GM18526 (cell line): Measurements from ENCODE around the gene HAND1.

Experiments used
- POLR2A ChIP-seq: IDR thresholded peaks from 3 replicates; pipeline ENCODE4 v1.6.1; 2011; ENCODE audit not compliant: insufficient read length; ENCODE audit errors: extremely low read depth

The HAND1 gene

GRCh38 chr5:154511984-154512383 is 34.0 kb upstream of the HAND1 start:
- TF ChIP-seq POLR2A: no peak

GRCh38 chr5:154509784-154510555 is 31.9 kb upstream of the HAND1 start:
- no peak for TF ChIP-seq POLR2A

DNA sequence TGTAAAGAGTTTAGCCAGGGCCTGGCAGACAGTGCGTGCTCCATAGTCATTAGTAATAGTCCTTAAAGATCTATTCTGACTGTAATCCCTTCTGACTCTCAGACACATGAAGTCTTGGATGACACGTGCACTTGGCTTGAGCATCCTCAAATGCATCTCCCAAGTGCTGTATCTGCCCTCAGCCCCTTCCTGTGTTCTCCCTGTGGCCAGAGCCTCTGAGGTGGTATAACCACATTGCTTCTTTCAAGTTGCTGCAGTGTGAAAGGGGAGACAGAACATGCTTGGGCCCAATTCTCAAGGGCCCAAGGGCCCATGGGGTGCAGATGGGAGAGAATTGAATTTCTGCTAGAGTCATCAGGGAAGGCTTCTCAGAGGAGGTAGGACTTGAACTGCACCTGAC is 30.1 kb upstream of the HAND1 start:
- no peak for TF ChIP-seq POLR2A

DNA sequence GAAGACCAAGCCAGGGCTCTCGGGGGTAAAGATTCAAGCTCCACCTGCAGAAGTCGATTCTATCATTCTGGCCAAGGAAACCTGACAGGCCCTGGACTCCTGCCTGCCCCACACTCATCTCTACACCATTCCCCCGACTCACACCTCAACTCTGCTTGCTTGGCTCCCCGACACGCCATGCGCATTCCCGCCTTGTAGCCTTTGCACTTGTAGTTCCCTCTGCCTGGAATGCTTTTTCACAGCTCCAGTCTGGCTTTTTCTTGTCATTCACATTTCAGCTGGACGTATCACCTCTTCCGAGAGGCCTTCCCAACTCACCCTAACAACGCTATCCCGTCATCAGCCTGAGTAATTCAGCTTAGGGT is 28.7 kb upstream of the HAND1 start:
- no peak for TF ChIP-seq POLR2A

GRCh38 chr5:154506049-154506715 is 28.2 kb upstream of the HAND1 start:
- no peak for TF ChIP-seq POLR2A

DNA sequence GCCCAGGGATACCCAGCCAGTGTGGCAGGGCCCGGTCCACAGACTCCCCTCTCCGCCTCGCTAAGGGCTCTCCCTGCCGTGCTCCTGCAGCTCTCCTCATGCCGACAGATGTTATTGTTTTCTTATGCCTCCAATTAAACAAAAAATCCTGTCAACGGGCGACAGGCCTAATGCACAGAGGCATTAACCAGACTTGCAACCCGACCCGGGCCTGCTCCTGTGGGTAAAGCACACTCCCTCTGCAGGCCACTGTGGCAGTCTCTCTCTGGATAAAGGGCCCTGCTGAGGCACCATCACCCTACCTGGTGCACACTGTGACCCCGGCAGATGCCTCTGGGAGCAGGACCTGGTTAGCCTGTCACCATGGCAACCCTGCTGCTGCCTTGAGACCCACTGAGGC is 27.5 kb upstream of the HAND1 start:
- TF ChIP-seq POLR2A: no peak

DNA sequence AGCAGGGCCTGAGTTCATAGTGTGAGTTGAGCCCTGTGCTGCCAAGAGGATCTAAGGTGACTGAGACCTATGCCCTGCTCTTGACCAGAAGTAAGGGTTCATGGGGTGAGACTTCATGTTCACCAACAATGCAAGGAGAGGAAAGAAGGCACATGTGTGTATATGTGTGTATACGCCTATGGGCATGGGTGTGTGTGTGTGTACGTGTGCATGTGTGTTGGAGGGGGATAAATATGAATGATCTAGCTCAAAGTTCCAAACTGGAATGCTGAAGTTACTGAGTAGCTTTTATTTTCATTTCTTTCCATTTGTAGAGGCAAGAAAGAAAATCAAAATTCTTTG is 25.6 kb upstream of the HAND1 start:
- TF ChIP-seq POLR2A: no peak

DNA sequence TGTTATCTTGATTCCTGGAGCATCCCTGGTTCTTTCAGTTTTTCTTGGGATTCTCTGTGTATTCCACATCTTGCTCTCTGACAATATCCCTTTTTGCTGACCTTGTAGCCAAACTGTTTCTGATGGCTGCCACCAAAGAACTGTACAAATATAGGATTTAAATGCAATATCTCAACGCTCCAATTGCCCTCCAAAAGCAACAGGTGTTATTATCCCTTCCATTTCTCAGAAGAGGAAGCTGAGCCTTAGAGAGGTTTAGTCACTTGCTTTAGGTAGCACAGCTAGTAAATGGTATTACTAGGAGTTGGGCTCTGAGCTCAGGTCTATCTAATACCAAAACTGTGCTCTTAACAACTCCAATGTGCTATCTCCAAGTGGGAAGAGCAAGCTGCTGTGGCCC is 24.2 kb upstream of the HAND1 start:
- TF ChIP-seq POLR2A: no peak

DNA sequence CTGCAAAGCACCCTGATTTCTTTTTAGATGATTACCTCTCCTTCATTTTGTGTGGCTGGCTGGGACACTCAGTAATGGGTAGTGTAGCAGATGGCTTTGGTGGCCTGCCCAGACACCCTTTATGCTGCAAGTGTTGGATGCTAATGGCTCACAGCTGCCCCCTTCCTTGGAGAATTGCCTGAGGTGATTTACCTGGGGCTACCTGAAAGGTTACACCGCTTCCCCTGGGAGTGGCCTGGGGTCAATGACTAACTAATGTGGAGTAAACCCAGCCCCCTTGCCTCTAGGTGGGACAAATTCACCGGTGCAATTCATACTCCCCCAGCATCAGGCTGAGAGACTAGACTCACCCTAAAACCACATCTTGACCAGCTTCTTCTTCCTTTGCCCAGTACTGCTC is 23.5 kb upstream of the HAND1 start:
- TF ChIP-seq POLR2A: no peak

DNA sequence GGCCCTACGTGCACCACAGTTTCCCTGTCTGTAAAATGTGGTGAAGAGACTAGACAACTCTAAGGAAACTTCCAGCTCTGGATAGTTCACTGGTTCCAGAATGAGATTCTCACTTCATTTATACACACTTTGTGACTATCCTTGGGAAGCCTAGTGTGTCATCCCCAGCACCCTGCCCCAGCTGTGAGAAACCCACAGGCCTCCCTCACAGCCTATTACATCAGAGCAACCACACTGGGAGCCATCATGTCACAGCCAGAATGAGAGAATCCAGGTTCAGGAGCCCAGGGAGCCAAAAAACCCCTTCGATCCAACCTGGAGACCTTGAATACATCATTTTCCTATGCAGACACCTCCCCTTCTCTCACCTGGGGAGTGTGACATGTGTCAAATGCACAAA is 21.0 kb upstream of the HAND1 start:
- TF ChIP-seq POLR2A: no peak

GRCh38 chr5:154498591-154498990 is 20.6 kb upstream of the HAND1 start:
- TF ChIP-seq POLR2A: no peak

GRCh38 chr5:154494036-154494435 is 16.0 kb upstream of the HAND1 start:
- TF ChIP-seq POLR2A: no peak

GRCh38 chr5:154493274-154493673 is 15.2 kb upstream of the HAND1 start:
- TF ChIP-seq POLR2A: no peak

GRCh38 chr5:154491941-154492340 is 13.9 kb upstream of the HAND1 start:
- no peak for TF ChIP-seq POLR2A

GRCh38 chr5:154487541-154487940 is 9.5 kb upstream of the HAND1 start:
- no peak for TF ChIP-seq POLR2A

DNA sequence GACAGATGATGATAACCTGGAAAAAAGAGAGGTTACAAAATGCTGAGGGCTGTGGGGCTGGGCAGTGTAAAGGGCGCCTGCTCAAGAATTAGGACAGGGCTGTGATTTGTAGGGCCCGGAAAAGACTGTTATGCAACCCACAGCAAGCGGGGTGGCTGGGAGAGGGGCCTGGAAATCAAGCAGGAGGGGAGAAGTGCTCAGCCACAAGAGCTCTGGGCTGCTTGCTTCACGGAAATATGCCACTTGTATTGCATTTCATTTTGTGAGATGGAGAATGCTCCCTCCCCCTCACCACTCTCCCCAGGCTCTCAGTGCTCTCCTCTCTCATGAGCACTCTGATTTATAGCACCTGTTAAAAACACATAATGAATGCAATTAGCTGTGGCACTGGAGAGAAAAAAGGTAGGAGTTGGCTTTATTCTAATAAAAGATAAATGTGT is 8.4 kb upstream of the HAND1 start:
- no peak for TF ChIP-seq POLR2A

GRCh38 chr5:154485850-154486426 is 7.9 kb upstream of the HAND1 start:
- TF ChIP-seq POLR2A: no peak

- no peak for TF ChIP-seq POLR2A
Measured at GRCh38 chr5:154485096-154485491, 7.1 kb upstream of the HAND1 start.
